ENCODE data around the gene PIEZO2. TPM values are rescaled to one million over a fixed set of nuclear protein-coding genes. Genes with fewer than 3 reads are reported as not detected.

Gene PIEZO2
- total RNA-seq, 1 donor from 2014 or later = 1.7 TPM

DNA sequence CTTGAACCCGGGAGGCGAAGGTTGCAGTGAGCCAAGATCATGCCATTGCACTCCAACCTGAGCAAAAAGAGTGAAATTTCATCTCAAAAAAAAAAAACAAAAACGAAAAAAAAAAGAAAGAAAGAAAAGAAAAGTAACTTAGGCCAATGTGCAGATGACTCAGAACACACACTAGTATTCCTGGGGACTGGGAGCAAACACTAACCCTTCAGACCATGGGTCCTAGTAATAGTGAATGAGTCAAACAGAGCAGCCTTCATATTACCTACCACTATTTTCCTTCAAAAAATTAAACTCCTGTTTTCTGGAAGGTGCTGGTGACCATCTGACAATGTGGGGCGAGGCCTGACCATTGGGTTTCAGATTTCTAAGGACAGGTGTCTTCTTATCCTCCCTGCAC, 253.4 kb downstream of the PIEZO2 start:
- DNase-seq (ENCODE audit: low spot score, unreplicated experiment) = no peak
- Mint-ChIP-seq H3K4me3 (ENCODE audit: low read depth) (no peak overlapping the region), H3K36me3 (ENCODE audit: insufficient read depth) (no peaks in the 10 kb centered on the region), H3K9me3 (ENCODE audit: low read depth) (no peaks in the 10 kb centered on the region), H3K27me3 (peaks cover 2% of the 10 kb centered on the region), H3K4me1 (ENCODE audit: low read depth) (peaks cover 7% of the 10 kb centered on the region), H3K27ac (no peak overlapping the region)
- TF ChIP-seq, protein P1, sequence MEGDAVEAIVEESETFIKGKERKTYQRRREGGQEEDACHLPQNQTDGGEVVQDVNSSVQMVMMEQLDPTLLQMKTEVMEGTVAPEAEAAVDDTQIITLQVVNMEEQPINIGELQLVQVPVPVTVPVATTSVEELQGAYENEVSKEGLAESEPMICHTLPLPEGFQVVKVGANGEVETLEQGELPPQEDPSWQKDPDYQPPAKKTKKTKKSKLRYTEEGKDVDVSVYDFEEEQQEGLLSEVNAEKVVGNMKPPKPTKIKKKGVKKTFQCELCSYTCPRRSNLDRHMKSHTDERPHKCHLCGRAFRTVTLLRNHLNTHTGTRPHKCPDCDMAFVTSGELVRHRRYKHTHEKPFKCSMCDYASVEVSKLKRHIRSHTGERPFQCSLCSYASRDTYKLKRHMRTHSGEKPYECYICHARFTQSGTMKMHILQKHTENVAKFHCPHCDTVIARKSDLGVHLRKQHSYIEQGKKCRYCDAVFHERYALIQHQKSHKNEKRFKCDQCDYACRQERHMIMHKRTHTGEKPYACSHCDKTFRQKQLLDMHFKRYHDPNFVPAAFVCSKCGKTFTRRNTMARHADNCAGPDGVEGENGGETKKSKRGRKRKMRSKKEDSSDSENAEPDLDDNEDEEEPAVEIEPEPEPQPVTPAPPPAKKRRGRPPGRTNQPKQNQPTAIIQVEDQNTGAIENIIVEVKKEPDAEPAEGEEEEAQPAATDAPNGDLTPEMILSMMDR (IDR thresholded peaks at IDR 0.05; ENCODE audit: unreplicated experiment) = no peak

DNA sequence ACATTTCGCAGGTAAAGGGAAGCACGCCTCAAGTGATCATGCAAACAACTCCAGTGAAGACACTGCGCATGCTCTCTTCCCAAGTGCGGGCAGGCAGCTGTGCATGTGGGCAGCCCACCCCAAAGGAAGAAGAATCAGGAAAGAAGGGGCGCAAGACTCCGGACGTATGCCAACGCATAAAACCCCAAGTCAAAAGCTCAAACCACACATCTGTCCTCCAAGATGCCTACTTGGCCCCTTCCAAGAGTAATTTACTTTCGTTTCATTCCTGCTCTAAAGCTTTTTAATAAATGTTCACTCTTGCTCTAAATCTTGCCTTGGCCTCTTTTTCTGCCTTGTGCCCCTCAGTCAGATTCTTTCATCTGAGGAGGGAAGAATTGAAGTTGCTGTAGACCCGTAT, 254.9 kb downstream of the PIEZO2 start:
- peaks cover 2% of the 10 kb centered on the region for H3K4me1 Mint-ChIP-seq (ENCODE audit: low read depth)
- H3K4me3 Mint-ChIP-seq (ENCODE audit: low read depth) = no peak overlapping the region
- H3K9me3 Mint-ChIP-seq (ENCODE audit: low read depth) = no peaks in the 10 kb centered on the region
- peaks cover 2% of the 10 kb centered on the region for H3K27me3 Mint-ChIP-seq
- no peak for DNase-seq (ENCODE audit: low spot score, unreplicated experiment)
- H3K36me3 Mint-ChIP-seq (ENCODE audit: insufficient read depth) = no peaks in the 10 kb centered on the region
- H3K27ac Mint-ChIP-seq = no peak overlapping the region
- TF ChIP-seq, protein P1 (IDR thresholded peaks at IDR 0.05; ENCODE audit: unreplicated experiment) = no peak

DNA sequence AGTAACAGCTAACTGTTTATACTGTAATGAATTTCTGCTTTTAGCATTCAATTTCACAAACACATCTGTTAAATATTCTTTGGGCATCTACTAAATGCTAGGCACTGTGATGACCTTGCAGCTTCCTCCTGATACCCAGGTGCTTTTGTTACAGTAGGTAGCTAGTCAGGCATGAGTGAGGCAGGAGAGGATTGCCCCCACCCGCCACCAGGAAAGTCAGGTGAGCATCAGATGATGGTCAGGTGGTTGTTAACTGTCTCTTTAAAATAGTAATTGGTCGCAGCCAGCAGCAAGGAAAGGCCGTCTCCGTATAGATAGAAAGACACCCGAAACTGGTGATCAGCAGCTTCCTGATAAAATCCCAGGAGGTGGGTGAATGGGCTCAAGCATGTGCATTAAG, 255.6 kb downstream of the PIEZO2 start:
- no peak overlapping the region for H3K27ac Mint-ChIP-seq

DNA sequence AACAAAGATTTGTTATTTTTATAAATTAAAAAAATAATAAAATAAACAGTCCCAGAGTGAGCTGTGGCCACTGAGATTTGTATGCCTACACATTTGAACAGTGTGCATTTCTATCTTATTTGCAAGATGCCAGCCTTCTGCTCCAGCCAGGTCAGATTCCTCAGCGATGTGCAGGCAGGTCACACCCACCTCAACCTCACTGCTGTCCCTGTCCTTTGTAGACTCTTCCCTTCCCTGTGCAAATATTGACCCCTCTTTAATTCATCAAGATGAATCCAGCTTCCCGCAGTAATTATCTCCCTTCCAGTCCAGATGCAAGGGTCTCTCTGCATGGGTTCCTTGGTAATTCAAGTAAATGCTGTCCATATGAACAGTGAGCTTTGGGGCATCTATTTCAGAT, 256.2 kb downstream of the PIEZO2 start:
- peaks cover under 1% of the 10 kb centered on the region for H3K9me3 Mint-ChIP-seq (ENCODE audit: low read depth)
- H3K36me3 Mint-ChIP-seq (ENCODE audit: insufficient read depth) = no peaks in the 10 kb centered on the region
- DNase-seq (ENCODE audit: low spot score, unreplicated experiment) = no peak
- peaks cover 1% of the 10 kb centered on the region for H3K4me1 Mint-ChIP-seq (ENCODE audit: low read depth)
- H3K27me3 Mint-ChIP-seq = peaks cover 6% of the 10 kb centered on the region
- TF ChIP-seq, protein P1 (IDR thresholded peaks at IDR 0.05; ENCODE audit: unreplicated experiment) = no peak
- H3K4me3 Mint-ChIP-seq (ENCODE audit: low read depth) = no peak overlapping the region
- no peak overlapping the region for H3K27ac Mint-ChIP-seq

More for the DNA sequence above, 255.6 kb downstream of the PIEZO2 start:
- H3K27me3 Mint-ChIP-seq = peaks cover 4% of the 10 kb centered on the region
- H3K4me3 Mint-ChIP-seq (ENCODE audit: low read depth) = no peak overlapping the region
- H3K9me3 Mint-ChIP-seq (ENCODE audit: low read depth) = no peaks in the 10 kb centered on the region
- H3K36me3 Mint-ChIP-seq (ENCODE audit: insufficient read depth) = no peaks in the 10 kb centered on the region
- no peak for DNase-seq (ENCODE audit: low spot score, unreplicated experiment)
- no peaks in the 10 kb centered on the region for H3K4me1 Mint-ChIP-seq (ENCODE audit: low read depth)
- TF ChIP-seq, protein P1 (IDR thresholded peaks at IDR 0.05; ENCODE audit: unreplicated experiment) = no peak

DNA sequence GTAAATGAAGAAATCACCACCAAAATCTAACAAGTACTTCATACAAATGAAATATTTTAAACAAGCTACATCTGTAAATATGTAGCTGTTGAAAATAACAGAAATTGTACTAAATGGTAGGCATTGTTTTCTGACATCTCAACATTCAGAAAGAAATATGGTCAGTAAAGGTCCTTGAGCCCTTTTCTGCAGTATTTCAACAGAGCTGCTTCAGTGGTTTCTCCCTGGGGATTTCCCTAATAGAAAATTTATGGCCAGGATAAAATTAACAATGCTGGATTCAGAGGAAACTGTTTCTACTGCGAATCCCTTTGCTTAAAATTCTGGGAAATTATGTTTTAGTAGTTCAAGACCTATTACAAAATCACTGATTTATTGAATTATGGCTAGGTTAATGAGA, 256.6 kb downstream of the PIEZO2 start:
- Mint-ChIP-seq H3K27ac (no peak overlapping the region), H3K4me3 (ENCODE audit: low read depth) (no peak overlapping the region), H3K27me3 (peaks cover 6% of the 10 kb centered on the region), H3K9me3 (ENCODE audit: low read depth) (peaks cover 3% of the 10 kb centered on the region), H3K36me3 (ENCODE audit: insufficient read depth) (no peaks in the 10 kb centered on the region), H3K4me1 (ENCODE audit: low read depth) (peaks cover 1% of the 10 kb centered on the region)
- TF ChIP-seq, protein P1 (IDR thresholded peaks at IDR 0.05; ENCODE audit: unreplicated experiment) = no peak
- no peak for DNase-seq (ENCODE audit: low spot score, unreplicated experiment)
